HG03095 (cell line): ENCODE results near the gene ATG7.
"Not testable (repeated sequence)": the region's sequence is repeated elsewhere in the genome, so short reads cannot be mapped to it uniquely, and the experiment has no call there.

ENCODE experiments used
- ATAC-seq: cut with Tn5 transposase; IDR thresholded peaks from one replicate; pipeline ENCODE4 v1.9.1; 2021; ENCODE audit warnings: moderate library complexity; ENCODE audit not compliant: unreplicated experiment

ATG7 gene

DNA sequence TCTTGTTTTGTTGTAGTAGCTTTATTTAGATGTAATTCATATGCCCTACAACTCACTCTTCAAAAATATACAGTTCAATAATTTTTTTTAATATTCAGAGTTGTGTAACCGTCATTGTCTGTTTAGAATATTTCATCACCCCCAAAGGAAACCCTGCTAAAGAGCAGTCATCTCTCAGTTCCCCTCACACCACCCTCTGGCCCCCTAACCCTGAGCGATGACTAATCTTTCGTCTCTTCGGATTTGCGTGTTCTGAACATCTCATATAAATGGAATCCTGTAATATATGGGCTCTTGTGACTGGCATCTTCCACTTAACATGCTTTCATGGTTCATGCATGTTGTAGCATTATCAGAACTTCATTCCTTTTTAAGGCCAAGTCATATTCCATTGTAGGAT, 183.8 kb downstream of the ATG7 start:
- ATAC-seq, result no peak

GRCh38 chr3:11457135-11457534, 184.9 kb downstream of the ATG7 start:
- ATAC-seq, result no peak

DNA sequence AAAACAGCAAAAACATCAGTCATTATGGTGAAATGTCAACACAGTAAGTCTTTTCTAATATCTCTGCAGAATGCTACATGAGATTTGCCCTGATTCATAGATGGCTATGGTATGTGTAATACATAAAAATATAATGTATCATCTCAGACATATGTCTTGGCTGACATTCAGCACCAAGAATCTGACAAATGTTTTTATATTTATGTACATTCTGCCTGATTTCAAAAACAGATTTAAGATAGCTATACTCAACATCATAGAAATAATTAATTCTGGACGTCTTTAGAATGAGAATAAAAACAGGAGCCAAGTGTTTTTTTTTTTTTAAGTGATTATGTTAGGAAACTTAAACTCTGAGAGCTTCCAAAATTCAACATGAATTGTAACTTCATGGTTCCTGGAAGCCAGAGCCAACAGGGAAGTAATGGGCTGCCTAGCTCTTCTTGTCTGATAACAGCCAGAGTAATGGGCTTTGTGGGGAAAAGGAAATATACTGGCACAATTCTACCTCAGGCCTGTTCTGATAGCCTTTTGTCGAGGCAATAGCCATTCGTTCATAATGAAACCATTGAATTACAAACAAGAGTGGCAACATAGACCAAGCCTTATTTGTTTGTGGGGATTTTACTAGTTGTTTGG, 187.1 kb downstream of the ATG7 start:
- no peak for ATAC-seq

GRCh38 chr3:11461226-11461625, 189.0 kb downstream of the ATG7 start:
- ATAC-seq, result no peak

DNA sequence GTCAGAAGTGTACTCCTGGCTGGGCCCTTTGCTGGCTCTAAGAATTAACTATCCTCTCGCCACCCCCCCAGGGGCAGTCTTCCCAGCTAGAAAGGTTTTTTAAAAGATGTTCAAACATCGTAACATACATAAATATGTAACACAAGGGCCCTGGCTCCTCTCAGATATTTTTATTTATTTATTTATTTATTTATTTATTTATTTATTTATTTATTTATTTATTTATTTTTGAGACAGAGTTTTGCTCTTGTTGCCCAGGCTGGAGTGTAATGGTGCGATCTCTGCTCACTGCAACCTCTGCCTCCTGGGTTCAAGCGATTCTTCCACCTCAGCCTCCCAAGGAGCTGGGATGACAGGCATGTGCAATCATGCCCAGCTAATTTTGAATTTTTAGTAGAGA, 190.5 kb downstream of the ATG7 start:
- not testable (repeated sequence) for ATAC-seq

- no peak for ATAC-seq
Observed at GRCh38 chr3:11463591-11463990, 191.4 kb downstream of the ATG7 start.

DNA sequence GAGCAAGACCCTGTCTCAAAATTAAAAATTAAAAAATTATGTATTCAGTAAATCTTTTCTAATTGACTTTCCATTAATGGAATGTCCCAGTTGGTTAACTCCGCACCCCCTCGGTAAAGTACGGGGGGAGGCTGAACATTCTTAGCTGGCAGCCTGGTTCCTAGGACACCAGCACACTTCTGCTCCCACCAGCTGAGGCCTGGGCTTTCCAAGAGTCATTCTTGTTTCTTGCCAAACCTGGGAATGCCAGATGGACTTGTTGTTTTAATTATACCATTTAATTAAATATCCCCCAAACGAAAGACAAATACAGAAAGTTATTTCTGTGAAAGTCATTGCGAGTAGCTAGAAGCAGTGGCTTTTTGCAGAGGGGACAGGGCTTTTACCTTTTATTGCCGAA, 192.2 kb downstream of the ATG7 start:
- no peak for ATAC-seq

- ATAC-seq, result no peak
Observed at GRCh38 chr3:11465744-11466616, 193.8 kb downstream of the ATG7 start.

GRCh38 chr3:11467875-11468274, 195.7 kb downstream of the ATG7 start:
- no peak for ATAC-seq

- no peak for ATAC-seq
Observed at GRCh38 chr3:11470031-11470853, 198.0 kb downstream of the ATG7 start.

GRCh38 chr3:11475324-11475723, 203.1 kb downstream of the ATG7 start:
- no peak for ATAC-seq

- no peak for ATAC-seq
Observed at GRCh38 chr3:11476735-11477144, 204.5 kb downstream of the ATG7 start.

GRCh38 chr3:11477407-11477911, 205.3 kb downstream of the ATG7 start:
- no peak for ATAC-seq

DNA sequence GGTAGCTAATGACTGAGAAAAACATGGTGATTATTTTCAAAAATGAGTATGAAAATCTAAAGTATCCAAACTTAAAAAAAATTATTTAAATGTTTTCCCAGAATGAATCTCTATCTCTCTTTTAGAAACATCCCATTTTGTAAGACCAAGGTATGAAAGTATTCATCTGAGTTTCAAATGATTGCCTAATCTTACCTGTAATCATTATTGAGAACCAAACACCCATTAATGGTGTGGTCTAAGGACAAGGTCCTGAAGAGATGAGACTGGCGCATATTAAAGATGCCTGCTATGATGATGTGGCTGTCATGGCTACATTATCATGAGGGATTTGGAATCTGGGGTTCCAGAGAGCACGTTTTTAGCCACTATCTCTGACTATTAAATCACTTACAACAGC, 206.0 kb downstream of the ATG7 start:
- ATAC-seq, result no peak

DNA sequence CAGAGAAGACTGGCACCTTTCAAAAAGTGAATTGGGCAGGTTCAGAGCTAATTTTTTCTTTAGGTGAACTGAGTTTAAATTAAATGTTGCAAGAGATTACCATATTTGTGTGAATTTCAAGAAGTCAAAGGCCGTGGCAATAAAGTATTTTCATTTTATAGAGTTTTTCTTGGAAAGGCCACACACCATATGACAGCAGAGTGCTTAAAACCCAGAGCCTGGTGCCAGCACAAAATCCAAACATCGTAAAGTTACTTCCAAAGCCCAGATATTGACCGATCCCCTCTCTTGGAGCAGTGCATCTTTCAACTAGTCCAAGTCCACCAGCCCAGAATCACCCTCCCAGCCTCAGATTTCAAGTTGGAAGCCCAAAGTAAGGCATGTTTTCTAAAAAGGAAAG, 207.0 kb downstream of the ATG7 start:
- no peak for ATAC-seq

- ATAC-seq, result no peak
Observed at GRCh38 chr3:11480663-11481298, 208.6 kb downstream of the ATG7 start.

- ATAC-seq, result no peak
Observed at GRCh38 chr3:11481556-11481955, 209.4 kb downstream of the ATG7 start.

DNA sequence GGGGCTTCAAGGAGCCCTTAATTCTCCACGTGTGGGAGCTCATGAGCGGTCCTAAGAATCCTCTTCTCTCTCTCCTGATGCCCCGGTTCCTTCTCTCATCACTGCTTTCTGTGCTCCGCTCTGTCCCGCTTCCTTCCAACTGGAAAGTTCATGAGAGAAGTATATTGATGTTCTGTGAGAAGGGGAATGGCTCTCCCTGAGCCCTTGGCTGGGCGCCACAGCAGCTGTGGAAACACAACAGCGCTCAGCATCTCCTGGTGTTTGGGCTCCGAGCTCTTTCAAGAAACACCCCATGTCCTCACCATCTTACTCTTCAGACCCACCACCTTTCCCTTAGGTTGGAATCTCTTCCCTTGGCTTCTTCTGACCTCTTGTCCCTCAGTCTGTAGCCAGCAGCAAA, 209.8 kb downstream of the ATG7 start:
- ATAC-seq, result no peak

DNA sequence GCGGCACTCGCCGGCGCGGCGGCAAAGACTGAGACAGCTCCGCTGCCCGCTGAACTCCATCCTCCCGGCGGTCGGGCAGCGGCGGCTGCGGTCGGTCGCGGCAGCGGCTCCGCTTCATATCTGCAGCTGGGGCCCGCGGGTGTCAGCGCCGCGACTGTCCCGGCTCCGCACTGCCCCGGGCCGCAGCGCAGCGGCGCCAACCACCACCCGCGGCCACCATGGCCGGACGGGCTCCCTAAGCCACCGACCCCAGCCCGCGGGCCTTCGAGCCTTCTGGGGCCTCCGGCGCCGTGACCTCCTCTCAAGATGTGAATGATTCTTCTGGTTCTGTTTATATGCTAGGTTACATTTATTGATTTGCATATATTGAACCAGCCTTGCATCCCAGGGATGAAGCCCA, 216.2 kb downstream of the ATG7 start:
- not testable (repeated sequence) for ATAC-seq

GRCh38 chr3:11494131-11494916, 222.1 kb downstream of the ATG7 start:
- no peak for ATAC-seq
